ENCODE measurements around the gene THSD7B. TPM values are rescaled to one million over a fixed set of nuclear protein-coding genes. Genes with fewer than 3 reads are reported as not detected.

The THSD7B gene
- total and polyA plus RNA-seq, 2 experiments from 2014 or later = not detected

DNA sequence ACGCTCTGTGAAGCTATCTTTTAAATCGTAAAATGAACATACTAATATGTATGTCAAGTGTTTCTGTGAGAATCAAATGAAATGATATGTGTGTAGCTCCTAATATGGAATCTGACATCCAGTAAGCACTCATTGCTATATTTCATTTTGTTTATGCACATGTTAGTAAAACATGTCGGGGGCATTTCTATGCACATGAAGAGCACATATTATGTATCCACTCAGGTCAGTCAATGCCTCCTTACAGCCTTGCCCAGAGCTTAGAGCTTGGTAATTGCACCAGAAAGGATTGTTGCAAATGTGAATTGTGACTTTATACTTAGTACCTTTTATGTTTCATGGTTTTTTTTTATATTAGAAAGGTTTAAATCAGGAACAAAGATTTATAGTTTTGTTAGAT is 735.3 kb downstream of the THSD7B start:
- Histone ChIP-seq H3K36me3 (no peaks in the 10 kb centered on the region), H3K27ac (no peak overlapping the region), H3K4me3 (no peak overlapping the region), H3K27me3 (peaks cover 54% of the 10 kb centered on the region), H3K4me1 (ENCODE audit: low read depth) (peaks cover 2% of the 10 kb centered on the region), H3K9me3 (ENCODE audit: low read depth) (no peaks in the 10 kb centered on the region)
- TF ChIP-seq, protein P1, sequence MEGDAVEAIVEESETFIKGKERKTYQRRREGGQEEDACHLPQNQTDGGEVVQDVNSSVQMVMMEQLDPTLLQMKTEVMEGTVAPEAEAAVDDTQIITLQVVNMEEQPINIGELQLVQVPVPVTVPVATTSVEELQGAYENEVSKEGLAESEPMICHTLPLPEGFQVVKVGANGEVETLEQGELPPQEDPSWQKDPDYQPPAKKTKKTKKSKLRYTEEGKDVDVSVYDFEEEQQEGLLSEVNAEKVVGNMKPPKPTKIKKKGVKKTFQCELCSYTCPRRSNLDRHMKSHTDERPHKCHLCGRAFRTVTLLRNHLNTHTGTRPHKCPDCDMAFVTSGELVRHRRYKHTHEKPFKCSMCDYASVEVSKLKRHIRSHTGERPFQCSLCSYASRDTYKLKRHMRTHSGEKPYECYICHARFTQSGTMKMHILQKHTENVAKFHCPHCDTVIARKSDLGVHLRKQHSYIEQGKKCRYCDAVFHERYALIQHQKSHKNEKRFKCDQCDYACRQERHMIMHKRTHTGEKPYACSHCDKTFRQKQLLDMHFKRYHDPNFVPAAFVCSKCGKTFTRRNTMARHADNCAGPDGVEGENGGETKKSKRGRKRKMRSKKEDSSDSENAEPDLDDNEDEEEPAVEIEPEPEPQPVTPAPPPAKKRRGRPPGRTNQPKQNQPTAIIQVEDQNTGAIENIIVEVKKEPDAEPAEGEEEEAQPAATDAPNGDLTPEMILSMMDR (IDR thresholded peaks at IDR 0.05; ENCODE audit: low read depth, low read length) = no peak
- DNase-seq (ENCODE audit: low read depth in 1 of 2, low spot score in 1 of 2) = no peak

DNA sequence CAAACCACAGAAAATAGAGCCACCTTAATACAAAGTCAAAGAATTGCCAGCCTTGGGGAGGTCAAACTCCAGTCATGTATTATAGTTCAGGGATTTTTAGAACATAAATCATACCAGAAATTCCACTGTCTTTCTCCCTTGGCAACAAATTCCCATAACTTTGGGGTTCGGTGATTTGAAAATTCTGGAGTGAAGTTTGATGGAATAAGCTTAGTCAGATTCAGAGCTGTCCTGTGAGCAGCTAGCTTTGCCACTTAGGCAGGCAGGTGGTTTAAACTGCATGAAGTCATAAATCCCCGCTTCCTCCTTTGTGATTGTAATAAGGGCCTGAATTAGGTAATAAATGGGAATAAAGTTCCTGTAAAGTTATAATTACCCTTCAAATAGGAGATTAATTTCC is 741.9 kb downstream of the THSD7B start:
- no peaks in the 10 kb centered on the region for H3K4me1 ChIP-seq (ENCODE audit: low read depth)
- H3K36me3 ChIP-seq = no peaks in the 10 kb centered on the region
- H3K27me3 ChIP-seq = peaks cover 3% of the 10 kb centered on the region
- no peak overlapping the region for H3K4me3 ChIP-seq
- DNase-seq (ENCODE audit: low read depth in 1 of 2, low spot score in 1 of 2) = no peak
- H3K27ac ChIP-seq = no peak overlapping the region
- TF ChIP-seq, protein P1 (IDR thresholded peaks at IDR 0.05; ENCODE audit: low read depth, low read length) = no peak
- no peaks in the 10 kb centered on the region for H3K9me3 ChIP-seq (ENCODE audit: low read depth)

DNA sequence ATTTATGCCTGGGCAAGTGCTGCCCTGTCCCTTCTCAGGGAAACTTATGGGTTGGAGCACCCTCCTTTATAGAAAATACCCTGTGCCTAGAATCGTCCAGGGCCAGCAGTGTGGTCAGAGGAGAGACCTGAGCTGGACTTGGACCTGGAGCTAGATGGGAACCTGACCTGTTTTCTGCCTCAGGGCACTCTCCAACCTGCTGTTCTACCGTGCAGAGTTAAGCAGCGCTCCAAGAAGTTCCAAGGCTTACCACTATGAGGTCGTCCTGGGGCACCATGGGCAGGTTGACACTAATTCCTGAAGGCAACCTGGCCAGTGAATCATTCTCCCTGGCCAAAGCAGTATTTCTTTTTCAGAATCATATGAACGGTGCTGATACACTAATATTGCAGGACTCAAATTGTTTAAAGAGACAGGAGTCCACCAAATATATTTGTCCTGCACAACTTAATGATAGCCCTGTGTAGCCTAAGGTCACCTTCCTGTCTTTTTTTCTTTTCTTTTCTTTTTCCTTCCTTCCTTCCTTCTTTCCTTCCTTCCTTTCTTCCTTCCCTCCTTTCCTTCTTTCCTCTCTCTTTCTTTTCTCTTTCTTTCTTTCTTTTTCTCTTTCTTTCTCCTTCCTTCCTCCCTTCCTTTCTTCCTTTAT is 743.5 kb downstream of the THSD7B start:
- Histone ChIP-seq H3K9me3 (ENCODE audit: low read depth) (no peaks in the 10 kb centered on the region), H3K36me3 (no peaks in the 10 kb centered on the region), H3K27ac (no peak overlapping the region), H3K27me3 (no peaks in the 10 kb centered on the region), H3K4me3 (no peak overlapping the region), H3K4me1 (ENCODE audit: low read depth) (no peaks in the 10 kb centered on the region)
- TF ChIP-seq, protein P1 (IDR thresholded peaks at IDR 0.05; ENCODE audit: low read depth, low read length) = no peak
- no peak for DNase-seq (ENCODE audit: low read depth in 1 of 2, low spot score in 1 of 2)

DNA sequence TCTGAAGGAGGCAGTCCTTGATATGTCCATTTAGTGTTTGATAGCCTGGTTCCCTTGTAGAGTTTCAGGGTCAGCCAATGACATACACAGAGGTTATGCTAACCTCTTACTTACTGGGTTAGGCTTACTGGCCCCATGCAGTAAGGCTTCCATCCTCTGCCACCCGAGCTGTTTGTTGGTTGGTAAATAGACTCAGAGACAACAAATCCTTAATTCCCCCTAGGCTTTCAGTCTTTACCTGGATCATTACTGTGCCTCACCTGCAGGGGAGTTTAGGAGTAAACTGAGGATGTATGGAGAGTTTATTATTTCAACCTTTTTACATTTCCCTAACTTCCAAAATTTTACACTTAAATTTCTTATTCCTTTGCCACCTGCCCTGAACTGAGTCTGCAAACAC is 746.2 kb downstream of the THSD7B start:
- no peaks in the 10 kb centered on the region for H3K36me3 ChIP-seq
- TF ChIP-seq, protein P1 (IDR thresholded peaks at IDR 0.05; ENCODE audit: low read depth, low read length) = no peak
- no peak for DNase-seq (ENCODE audit: low read depth in 1 of 2, low spot score in 1 of 2)
- no peak overlapping the region for H3K27ac ChIP-seq
- H3K27me3 ChIP-seq = no peaks in the 10 kb centered on the region
- no peak overlapping the region for H3K4me3 ChIP-seq
- no peaks in the 10 kb centered on the region for H3K9me3 ChIP-seq (ENCODE audit: low read depth)
- H3K4me1 ChIP-seq (ENCODE audit: low read depth) = no peaks in the 10 kb centered on the region

DNA sequence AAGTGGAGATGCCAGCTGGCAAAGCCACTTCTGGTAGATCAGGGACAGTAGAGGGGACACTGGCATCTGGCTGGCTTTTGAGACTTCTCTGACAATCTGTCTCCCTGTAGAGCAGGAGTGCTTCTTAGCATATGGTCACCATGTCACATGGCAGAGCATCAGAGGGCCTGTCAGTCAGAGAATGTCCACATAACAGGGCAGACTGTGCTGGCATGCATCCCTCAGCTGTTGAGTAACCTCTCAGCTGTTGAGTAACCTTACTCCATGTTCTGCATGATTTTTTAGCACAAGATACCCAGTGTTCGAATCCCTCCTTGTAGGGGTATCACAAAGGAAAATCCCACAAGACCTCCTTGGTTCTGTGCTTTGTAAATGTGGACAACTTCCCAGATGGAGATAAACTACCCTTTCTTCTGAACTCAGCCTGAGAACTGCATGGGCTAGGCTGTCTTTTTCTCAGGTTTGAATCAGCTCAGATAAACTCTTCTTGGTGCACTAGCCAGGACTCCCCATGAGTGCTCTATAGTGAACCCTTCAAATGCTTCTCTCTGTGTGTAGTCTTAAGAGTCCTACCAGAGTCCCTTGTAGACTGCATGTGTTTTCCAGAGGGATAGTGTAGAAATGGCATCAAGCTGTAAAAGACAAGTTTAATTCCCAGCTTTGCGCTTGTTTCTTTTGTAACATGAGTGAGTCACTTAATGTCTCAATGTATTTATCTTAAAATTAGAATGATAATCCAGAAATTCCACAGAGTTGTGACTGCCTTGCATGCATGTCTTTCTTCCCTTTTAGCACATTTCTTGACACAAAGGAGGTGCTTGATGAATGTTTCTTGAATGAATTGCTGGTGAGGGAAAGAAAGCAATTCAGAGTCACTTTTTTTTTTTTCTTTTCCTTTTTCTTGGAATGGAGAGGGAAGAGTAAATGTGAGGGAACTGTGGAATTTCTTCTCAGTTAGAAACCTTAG is 756.6 kb downstream of the THSD7B start:
- TF ChIP-seq, protein P1 (IDR thresholded peaks at IDR 0.05; ENCODE audit: low read depth, low read length) = no peak
- H3K36me3 ChIP-seq = no peaks in the 10 kb centered on the region
- no peak for DNase-seq (ENCODE audit: low read depth in 1 of 2, low spot score in 1 of 2)
- no peak overlapping the region for H3K27ac ChIP-seq
- no peak overlapping the region for H3K4me3 ChIP-seq
- H3K4me1 ChIP-seq (ENCODE audit: low read depth) = no peaks in the 10 kb centered on the region
- no peaks in the 10 kb centered on the region for H3K9me3 ChIP-seq (ENCODE audit: low read depth)
- H3K27me3 ChIP-seq = peaks cover 5% of the 10 kb centered on the region
